Esophagus muscularis mucosa (tissue), 4 donors: ENCODE results near the gene CCDC34. TPM values are rescaled to one million over a fixed set of nuclear protein-coding genes. Genes with fewer than 3 reads are reported as not detected.

Experiments
- DNase-seq: peaks from one replicate; pipeline ENCODE4 v3.0.0-alpha.2; 2017; ENCODE audit errors: extremely low spot score
- H3K27ac ChIP-seq, 4 donors: fragments of 200-600 bp; sonication (generic); replicated peaks in 1 of 4; 1 replicate in 3 of 4; 2 replicates in 1 of 4; pipeline ENCODE4 v1.5.1; 2016 to 2019; ENCODE audit warnings: mild to moderate bottlenecking in 1 of 4
- H3K27me3 ChIP-seq, 4 donors: fragments of 200-600 bp; sonication (generic); one replicate each; pipeline versions ENCODE4 v1.5.1 to v1.6.0; 2016 to 2019
- H3K36me3 ChIP-seq, 4 donors: fragments of 200-600 bp; sonication (generic); one replicate each; pipeline ENCODE4 v1.5.1; 2016 to 2019
- H3K4me1 ChIP-seq, 4 donors: fragments of 200-600 bp; sonication (generic); one replicate each; pipeline ENCODE4 v1.5.1; 2016 to 2019
- H3K4me3 ChIP-seq, 4 donors: fragments of 200-600 bp; sonication (generic); 1 replicate in 2 of 4; 2 replicates in 2 of 4; pipeline ENCODE4 v1.5.1; 2016 to 2019; ENCODE audit warnings: mild to moderate bottlenecking in 4 of 4, moderate library complexity in 1 of 4
- H3K9me3 ChIP-seq, 4 donors: fragments of 200-600 bp; sonication (generic); 1 replicate in 3 of 4; 2 replicates in 1 of 4; pipeline ENCODE4 v1.5.1; 2016 to 2019
- CTCF ChIP-seq, 3 experiments: fragments of 200-600 bp in 2 of 3; fragments of 450-650 bp in 1 of 3; sonication (generic) in 2 of 3; IDR thresholded peaks; one replicate each; pipeline ENCODE4 v1.5.1; 2017 to 2019; ENCODE audit warnings: antibody characterized with exemption in 3 of 3, mild to moderate bottlenecking in 2 of 3, moderate library complexity in 1 of 3
- EP300 ChIP-seq: sonication (generic); formaldehyde crosslinking; IDR thresholded peaks from one replicate; pipeline ENCODE4 v1.6.1; 2017; ENCODE audit warnings: antibody characterized with exemption
- POLR2A ChIP-seq: fragments of 450-650 bp; IDR thresholded peaks from one replicate; pipeline ENCODE4 v1.6.1; 2017; ENCODE audit warnings: antibody characterized with exemption, moderate library complexity, mild to moderate bottlenecking, low read depth
- POLR2AphosphoS5 ChIP-seq, 2 donors: sonication (generic); formaldehyde crosslinking; IDR thresholded peaks; one replicate each; pipeline ENCODE4 v1.6.1; 2017; ENCODE audit warnings: antibody characterized with exemption in 2 of 2
- WGBS: methylation state at CpG from one replicate; pipeline ENCODE4 v1.1.5; 2018; 5-methylcytosine and 5-hydroxymethylcytosine counted together
- intact Hi-C: fragments of 100-400 bp; cut with DNase I; formaldehyde crosslinking; loops from one replicate; pipeline ENCODE4 v1.15.1; 2023
- total RNA-seq, 4 donors: library from RNA; depleted of rRNA; stranded (reverse); fragments of >200 nt; gene quantifications; one replicate each; pipeline versions ENCODE4 v1.1.0 to v1.2.1, GENCODE V29; 2016

CCDC34 gene
- total RNA-seq, 4 donors from 2014 or later: 0.83 to 1.5 (median 1.2) TPM

GRCh38 chr11:27405134-27405533 is 42.1 kb upstream of the CCDC34 start:
- TF ChIP-seq CTCF (IDR thresholded peaks at IDR 0.05) (no peak), POLR2A (no peak), EP300 (no peak), POLR2AphosphoS5 (IDR thresholded peaks at IDR 0.05) (no peak)
- Histone ChIP-seq H3K4me3 (no peak overlapping the region), H3K36me3 (no peaks in the 10 kb centered on the region), H3K4me1 (peaks cover 0 to 14% (median 3%) of the 10 kb centered on the region in 4 donors), H3K9me3 (no peaks in the 10 kb centered on the region), H3K27ac (no peak overlapping the region), H3K27me3 (no peaks in the 10 kb centered on the region)
- 87% methylated on average over 3 of the region's 3 CpGs for WGBS
- no peak for DNase-seq
- intact Hi-C loops: no loop called here

- Histone ChIP-seq H3K4me1 (peaks cover 0 to 13% (median 3%) of the 10 kb centered on the region in 4 donors), H3K27me3 (no peaks in the 10 kb centered on the region), H3K4me3 (no peak overlapping the region), H3K9me3 (no peaks in the 10 kb centered on the region), H3K27ac (no peak overlapping the region), H3K36me3 (no peaks in the 10 kb centered on the region)
- 94% methylated on average over 2 of the region's 2 CpGs for WGBS
- no peak for DNase-seq
- intact Hi-C loops: no loop called here
- TF ChIP-seq POLR2A: no peak
- no peak for TF ChIP-seq POLR2AphosphoS5 (IDR thresholded peaks at IDR 0.05)
- TF ChIP-seq CTCF (IDR thresholded peaks at IDR 0.05): no peak
- no peak for TF ChIP-seq EP300
Measured at GRCh38 chr11:27404427-27404826, 41.4 kb upstream of the CCDC34 start.

DNA sequence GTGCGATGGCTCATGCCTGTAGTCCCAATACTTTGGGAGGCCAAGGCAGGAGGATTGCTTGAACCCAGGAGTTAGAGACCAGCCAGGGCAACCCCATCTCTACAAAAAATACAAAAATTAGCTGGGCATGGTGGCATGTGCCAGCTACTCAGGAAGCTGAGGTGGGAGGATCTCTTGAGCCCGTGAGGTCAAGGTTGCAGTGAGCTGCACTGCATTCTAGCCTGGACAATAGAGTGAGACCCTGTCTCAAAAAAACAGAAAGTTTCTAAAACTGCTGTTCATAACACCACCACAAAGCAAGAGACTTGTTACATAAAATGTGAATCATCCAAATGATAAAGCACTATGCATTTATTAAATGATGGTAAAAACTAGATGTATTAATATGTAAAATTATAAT is 40.2 kb upstream of the CCDC34 start:
- Histone ChIP-seq H3K4me1 (peaks cover 0 to under 1% (median 0%) of the 10 kb centered on the region in 4 donors), H3K36me3 (no peaks in the 10 kb centered on the region), H3K4me3 (no peak overlapping the region), H3K27me3 (no peaks in the 10 kb centered on the region), H3K27ac (no peak overlapping the region), H3K9me3 (no peaks in the 10 kb centered on the region)
- WGBS: 91% methylated on average over 2 of the region's 2 CpGs
- no peak for TF ChIP-seq EP300
- no peak for TF ChIP-seq POLR2A
- TF ChIP-seq POLR2AphosphoS5 (IDR thresholded peaks at IDR 0.05): no peak
- TF ChIP-seq CTCF (IDR thresholded peaks at IDR 0.05): no peak
- DNase-seq: no peak
- intact Hi-C loops: no loop called here

DNA sequence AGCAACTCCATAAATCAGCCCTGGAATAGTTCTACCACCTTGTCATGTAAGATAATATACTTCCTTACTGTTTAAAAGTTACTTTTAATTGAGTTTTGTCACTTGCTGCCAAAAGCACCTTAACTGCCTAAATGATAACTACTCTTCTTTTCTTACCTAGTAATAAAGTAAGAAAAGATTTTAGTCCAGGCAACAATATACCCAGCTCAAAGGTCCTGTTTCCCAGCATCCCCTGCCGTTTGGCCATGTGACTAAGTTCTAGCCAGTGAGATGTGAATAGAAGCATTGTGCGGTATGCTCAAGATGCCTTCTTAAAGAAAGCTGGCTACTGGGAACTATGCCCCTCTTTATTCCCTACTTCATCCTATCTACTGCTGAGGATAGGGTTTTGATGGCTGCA is 39.4 kb upstream of the CCDC34 start:
- no peak overlapping the region for H3K4me3 ChIP-seq
- peaks cover 0 to 4% (median 0%) of the 10 kb centered on the region in 4 donors for H3K4me1 ChIP-seq
- TF ChIP-seq CTCF (IDR thresholded peaks at IDR 0.05) (no peak), POLR2AphosphoS5 (IDR thresholded peaks at IDR 0.05) (no peak), EP300 (no peak), POLR2A (no peak)
- H3K27ac ChIP-seq: no peak overlapping the region
- no peaks in the 10 kb centered on the region for H3K36me3 ChIP-seq
- H3K27me3 ChIP-seq: no peaks in the 10 kb centered on the region
- WGBS: 96% methylated on average over 2 of the region's 2 CpGs
- no peak for DNase-seq
- no peaks in the 10 kb centered on the region for H3K9me3 ChIP-seq
- intact Hi-C loops: no loop called here

DNA sequence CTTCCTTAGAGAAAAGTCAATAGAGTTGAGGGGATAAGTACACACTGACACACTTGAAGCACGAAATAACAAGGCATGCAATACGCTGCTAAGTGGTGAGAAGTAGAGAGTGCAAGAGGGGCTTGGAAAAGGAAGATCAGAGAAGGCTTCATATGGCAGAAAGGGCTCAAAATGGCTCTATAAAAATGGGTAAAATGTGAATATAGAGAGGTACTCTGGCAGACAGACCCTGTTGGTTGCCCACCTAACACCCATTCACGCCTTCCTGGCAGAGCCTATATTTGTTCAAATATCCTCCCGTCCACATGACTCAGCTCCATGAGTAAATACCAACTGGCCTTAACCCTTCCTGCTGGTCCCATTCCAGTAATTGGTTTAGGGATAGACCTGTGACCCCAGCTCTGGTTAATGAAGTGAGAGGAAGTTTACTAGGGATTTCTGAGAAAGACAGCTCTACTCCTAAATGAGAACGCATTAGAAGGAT is 38.9 kb upstream of the CCDC34 start:
- 95% methylated on average over 5 of the region's 5 CpGs for WGBS
- H3K4me3 ChIP-seq: no peak overlapping the region
- H3K36me3 ChIP-seq: no peaks in the 10 kb centered on the region
- no peak overlapping the region for H3K27ac ChIP-seq
- no peak for TF ChIP-seq EP300
- TF ChIP-seq CTCF (IDR thresholded peaks at IDR 0.05): no peak
- TF ChIP-seq POLR2A: no peak
- no peak for TF ChIP-seq POLR2AphosphoS5 (IDR thresholded peaks at IDR 0.05)
- no peak for DNase-seq
- no peaks in the 10 kb centered on the region for H3K27me3 ChIP-seq
- H3K4me1 ChIP-seq: peaks cover 0 to 4% (median 0%) of the 10 kb centered on the region in 4 donors
- intact Hi-C loops: no loop called here
- H3K9me3 ChIP-seq: no peaks in the 10 kb centered on the region
